Endothelial cell of umbilical vein (primary cell): Measurements from ENCODE around the gene GAST. TPM values are rescaled to one million over a fixed set of nuclear protein-coding genes. Genes with fewer than 3 reads are reported as not detected.
"Not testable (repeated sequence)": the region's sequence is repeated elsewhere in the genome, so short reads cannot be mapped to it uniquely, and the experiment has no call there.

Source experiments
- BruUV-seq: library from RNA; stranded (reverse); fragments of 400-500 nt; replicated peaks from 2 replicates; lab custom pipeline; 2021; lab: Mats Ljungman, UMichigan
- CTCF ChIA-PET: fragments of 300-600, 350-600 bp; sonication (Branson Sonifier 250); formaldehyde crosslinking; loops from one replicate; lab custom pipeline; 2021; ENCODE audit warnings: antibody characterized with exemption, inconsistent platforms; lab: Charles Lee
- POLR2A ChIA-PET: fragments of 300-600, 350-600 bp; sonication (Branson Sonifier 250); formaldehyde crosslinking; loops from one replicate; lab custom pipeline; 2021; ENCODE audit warnings: antibody characterized with exemption, inconsistent platforms; lab: Charles Lee
- DNase-seq: peaks from one replicate; pipeline ENCODE4 v3.0.0-alpha.2; 2011; ENCODE audit warnings: low read depth, low spot score
- FAIRE-seq: peaks from 2 replicates; lab custom pipeline; 2011; peaks lifted over from hg19 to GRCh38; lab: Jason Lieb, UNC
- H2AFZ ChIP-seq: 2 replicates; pipeline ENCODE4 v1.6.0; 2012; ENCODE audit warnings: low read depth, low read length, control low read depth, inconsistent platforms
- H3K27ac ChIP-seq: 2 replicates; pipeline ENCODE4 v1.5.1; 2011; ENCODE audit warnings: low read depth, mild to moderate bottlenecking, control low read depth, low read length, moderate library complexity; ENCODE audit not compliant: insufficient read depth
- H3K27me3 ChIP-seq, 2 experiments: 2 replicates each; pipeline versions ENCODE4 v1.6.0 to v1.6.1; 2011; ENCODE audit warnings: low read length in 2 of 2, mixed read lengths in 1 of 2; ENCODE audit not compliant: control insufficient read depth in 2 of 2, insufficient read depth in 2 of 2
- H3K36me3 ChIP-seq, 2 experiments: 2 replicates in 1 of 2; 3 replicates in 1 of 2; pipeline ENCODE4 v1.5.1; 2011; ENCODE audit warnings: low read length in 2 of 2, mild to moderate bottlenecking in 1 of 2, moderate library complexity in 1 of 2; ENCODE audit not compliant: control insufficient read depth in 2 of 2, insufficient read depth in 2 of 2; ENCODE audit errors: extremely low read depth in 1 of 2
- H3K4me1 ChIP-seq: 3 replicates; pipeline ENCODE4 v1.5.1; 2011; ENCODE audit warnings: mild to moderate bottlenecking, low read length; ENCODE audit not compliant: control insufficient read depth, insufficient read depth; ENCODE audit errors: extremely low read depth
- H3K4me2 ChIP-seq: 2 replicates; pipeline ENCODE4 v1.6.1; 2011; ENCODE audit warnings: low read length, control low read depth, mixed read lengths; ENCODE audit not compliant: insufficient read depth
- H3K4me3 ChIP-seq, 3 experiments: fragments of 200-600 bp in 1 of 3; sonication (generic), shearing (Covaris generic) in 1 of 3; replicated peaks in 1 of 3; 2 replicates each; pipeline ENCODE4 v1.5.1; 2011 to 2016; ENCODE audit warnings: control low read depth in 3 of 3, low read length in 3 of 3, mild to moderate bottlenecking in 2 of 3, inconsistent platforms in 1 of 3, low read depth in 1 of 3, moderate library complexity in 1 of 3; ENCODE audit not compliant: insufficient read depth in 1 of 3
- H3K79me2 ChIP-seq: 2 replicates; pipeline ENCODE4 v1.6.0; 2012; ENCODE audit warnings: low read length, inconsistent platforms; ENCODE audit not compliant: control insufficient read depth, insufficient read depth
- H3K9ac ChIP-seq: replicated peaks from 2 replicates; pipeline ENCODE3; 2011; ENCODE audit warnings: low read length, control low read depth; ENCODE audit not compliant: insufficient read depth; ENCODE audit errors: extremely low read depth
- H3K9me1 ChIP-seq: replicated peaks from 3 replicates; pipeline ENCODE4 v1.6.0; 2011; ENCODE audit warnings: mild to moderate bottlenecking, low read length; ENCODE audit not compliant: control insufficient read depth, insufficient read depth; ENCODE audit errors: extremely low read depth
- H3K9me3 ChIP-seq: replicated peaks from 2 replicates; pipeline ENCODE4 v1.5.1; 2012; ENCODE audit warnings: low read length, inconsistent platforms; ENCODE audit not compliant: control insufficient read depth, insufficient read depth
- H4K20me1 ChIP-seq: replicated peaks from 2 replicates; pipeline ENCODE3; 2011; ENCODE audit warnings: mild to moderate bottlenecking, low read length; ENCODE audit not compliant: control insufficient read depth, insufficient read depth; ENCODE audit errors: extremely low read depth
- CTCF ChIP-seq, 2 donors: IDR thresholded peaks; 1 replicate in 1 of 2; 2 replicates in 1 of 2; pipeline ENCODE4 v1.5.1; 2011; ENCODE audit warnings: low read length in 2 of 2, mild to moderate bottlenecking in 2 of 2, moderate library complexity in 2 of 2, control low read depth in 1 of 2, inconsistent platforms in 1 of 2, low read depth in 1 of 2; ENCODE audit not compliant: insufficient read depth in 1 of 2; ENCODE audit errors: extremely low read depth in 1 of 2
- EZH2 ChIP-seq: IDR thresholded peaks from 2 replicates; pipeline ENCODE4 v1.6.1; 2012; ENCODE audit warnings: borderline replicate concordance, low read depth, mild to moderate bottlenecking, moderate library complexity, low read length, inconsistent platforms; ENCODE audit not compliant: severe bottlenecking
- FOS ChIP-seq: IDR thresholded peaks from 2 replicates; pipeline ENCODE4 v1.6.1; 2011; ENCODE audit warnings: mild to moderate bottlenecking, low read length, moderate library complexity, borderline replicate concordance; ENCODE audit not compliant: insufficient read depth
- MYC ChIP-seq: IDR thresholded peaks from one replicate; pipeline ENCODE4 v1.6.1; 2011; ENCODE audit warnings: mild to moderate bottlenecking, low read depth, low read length
- POLR2A ChIP-seq: IDR thresholded peaks from 2 replicates; pipeline ENCODE4 v1.6.1; 2012; ENCODE audit warnings: low read depth, mild to moderate bottlenecking, control low read depth, low read length
- POLR2AphosphoS5 ChIP-seq: IDR thresholded peaks from 2 replicates; pipeline ENCODE4 v1.6.1; 2012; ENCODE audit warnings: low read depth, mild to moderate bottlenecking, control low read depth, low read length, moderate library complexity; ENCODE audit not compliant: insufficient read depth
- dilution Hi-C: fragments of 300-500 bp; cut with MboI; formaldehyde crosslinking; loops from one replicate; pipeline ENCODE4 v1.15.0; 2019; ENCODE audit warnings: low sequenced_read_pairs; ENCODE audit not compliant: extremely low pct_ligation_motif_present
- intact Hi-C: fragments of 100-400 bp; cut with micrococcal nuclease; formaldehyde crosslinking; loops from one replicate; pipeline ENCODE4 v1.10.0; 2022
- polyA plus RNA-seq, 4 experiments: library from polyadenylated mRNA; depleted of rRNA in 3 of 4; stranded (reverse) in 3 of 4; unstranded in 1 of 4; fragments of >200 nt; gene quantifications; 2 replicates each; pipeline versions ENCODE4 v1.2.1 to v1.2.3, GENCODE V29; 2011 to 2012; ENCODE audit warnings: missing spikeins in 1 of 4
- total RNA-seq: library from RNA; stranded (reverse); gene quantifications from 2 replicates; pipeline ENCODE4 v1.2.3, GENCODE V29; 2021
- TF ChIP-seq, protein P1 (sequence below): IDR thresholded peaks from 2 replicates; pipeline ENCODE4 v1.6.1; 2011; ENCODE audit not compliant: insufficient read depth, insufficient read length

The GAST gene
- total and polyA plus RNA-seq, 2 donors (not counting 3 experiments of a cell fraction or from before 2014, with no cell fraction given) = not detected

DNA sequence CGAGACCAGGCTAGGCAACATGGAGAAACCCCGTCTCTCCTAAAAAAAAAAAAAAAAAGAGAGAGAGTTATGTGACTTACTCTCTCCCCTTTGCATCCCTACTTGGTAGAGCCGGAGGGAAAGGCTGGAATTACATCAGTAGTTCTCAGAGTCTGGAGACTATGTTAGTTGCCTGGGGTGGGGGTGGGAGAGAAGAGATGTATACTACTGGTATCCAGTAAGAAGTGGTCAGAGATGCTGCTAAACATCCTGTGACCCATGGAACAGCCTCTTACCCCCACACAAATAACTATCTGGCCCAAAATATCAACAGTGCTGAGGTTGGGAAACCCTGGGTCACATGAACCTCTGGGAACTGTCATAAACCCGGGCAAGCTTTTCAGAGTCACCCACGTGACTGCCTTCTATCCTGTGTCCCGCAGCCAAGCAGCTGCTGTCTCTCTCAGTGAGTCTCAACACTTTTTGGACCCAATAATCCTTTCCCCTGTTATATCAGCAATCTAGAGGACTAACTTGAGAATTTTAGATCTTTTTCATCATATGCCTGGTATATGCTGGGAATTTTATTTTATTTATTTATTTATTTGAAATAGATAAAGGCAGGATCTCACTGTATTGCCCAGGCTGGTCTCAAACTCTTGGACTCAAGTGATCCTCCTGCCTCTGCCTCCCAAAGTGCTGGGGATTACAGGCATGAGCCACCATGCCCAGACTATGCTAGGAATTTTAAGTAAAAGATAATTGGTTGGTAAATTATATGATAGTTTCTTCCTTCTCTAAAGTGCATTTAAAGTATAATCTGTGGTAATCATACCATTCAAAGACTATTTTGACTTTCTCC, 14.8 kb upstream of the GAST start:
- no peaks in the 10 kb centered on the region for H3K79me2 ChIP-seq
- POLR2A ChIA-PET = interaction anchor here (1.0 kb wide), 1 partner anchor 9 kb away, joined by 3 read pairs; the partner anchor contains the start of gene EIF1
- H4K20me1 ChIP-seq = no peaks in the 10 kb centered on the region
- H3K9me3 ChIP-seq = no peaks in the 10 kb centered on the region
- no peak overlapping the region for H3K4me3 ChIP-seq
- no peak for DNase-seq
- H3K9me1 ChIP-seq = no peaks in the 10 kb centered on the region
- no peak overlapping the region for H3K27ac ChIP-seq
- H3K27me3 ChIP-seq = no peaks in the 10 kb centered on the region
- no TSS peak for BruUV-seq
- no peak overlapping the region for H2AFZ ChIP-seq
- dilution Hi-C loops (no loop called here), intact Hi-C loops (no loop called here)
- no peak overlapping the region for H3K4me2 ChIP-seq
- TF ChIP-seq FOS (no peak), EZH2 (no peak), CTCF (IDR thresholded peaks at IDR 0.05; ENCODE audit: extremely low read depth in 1 of 2, insufficient read depth in 1 of 2, low read depth in 1 of 2, low read length in 2 of 2) (no peak), POLR2A (no peak), POLR2AphosphoS5 (no peak), MYC (no peak)
- TF ChIP-seq, protein P1, sequence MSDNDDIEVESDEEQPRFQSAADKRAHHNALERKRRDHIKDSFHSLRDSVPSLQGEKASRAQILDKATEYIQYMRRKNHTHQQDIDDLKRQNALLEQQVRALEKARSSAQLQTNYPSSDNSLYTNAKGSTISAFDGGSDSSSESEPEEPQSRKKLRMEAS = no peak
- CTCF ChIA-PET = interaction anchor here (1.1 kb wide), 1 partner anchor 114 kb away, joined by 3 read pairs; no protein-coding TSS in a partner anchor
- FAIRE-seq = no peak
- H3K4me1 ChIP-seq = no peaks in the 10 kb centered on the region
- peaks cover 6 to 8% of the 10 kb centered on the region in 2 experiments for H3K36me3 ChIP-seq
- no peak overlapping the region for H3K9ac ChIP-seq

DNA sequence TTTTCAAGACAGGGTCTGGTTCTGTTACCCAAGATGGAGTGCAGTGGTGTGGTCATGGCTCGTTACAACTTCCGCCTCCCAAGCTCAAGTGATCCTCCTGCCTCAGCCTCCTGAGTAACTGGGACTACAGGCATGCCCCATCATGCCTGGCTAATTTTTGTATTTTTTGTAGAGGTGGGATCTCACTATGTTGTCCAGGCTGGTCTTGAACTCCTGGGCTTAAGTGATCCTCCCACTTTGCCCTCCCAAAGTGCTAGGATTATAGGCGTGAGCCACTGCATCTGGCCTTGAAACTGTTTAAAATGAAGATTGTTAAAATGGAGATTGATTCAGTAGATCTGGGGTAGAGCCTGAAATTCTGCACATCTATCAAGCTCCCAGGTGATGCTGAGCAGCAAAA, 11.3 kb upstream of the GAST start:
- CTCF ChIA-PET = not testable (repeated sequence)

More for the DNA sequence above, 11.3 kb upstream of the GAST start:
- H3K4me1 ChIP-seq, H3K36me3 ChIP-seq, H2AFZ ChIP-seq, H3K27ac ChIP-seq, H3K79me2 ChIP-seq, H3K9me3 ChIP-seq, dilution Hi-C loops, POLR2A ChIA-PET, DNase-seq, FAIRE-seq, H3K9me1 ChIP-seq, H3K4me2 ChIP-seq, H4K20me1 ChIP-seq, intact Hi-C loops, H3K9ac ChIP-seq, H3K27me3 ChIP-seq, H3K4me3 ChIP-seq, BruUV-seq: not testable (repeated sequence)
